Measurements from ENCODE around the gene TNFAIP8L1. TPM values are rescaled to one million over a fixed set of nuclear protein-coding genes. Genes with fewer than 3 reads are reported as not detected.

The TNFAIP8L1 gene
- total and polyA plus RNA-seq, 2 of the 8 experiments (the other 6 are each of a cell fraction or from before 2014, with no cell fraction given): 3.2 to 6.1 TPM

DNA sequence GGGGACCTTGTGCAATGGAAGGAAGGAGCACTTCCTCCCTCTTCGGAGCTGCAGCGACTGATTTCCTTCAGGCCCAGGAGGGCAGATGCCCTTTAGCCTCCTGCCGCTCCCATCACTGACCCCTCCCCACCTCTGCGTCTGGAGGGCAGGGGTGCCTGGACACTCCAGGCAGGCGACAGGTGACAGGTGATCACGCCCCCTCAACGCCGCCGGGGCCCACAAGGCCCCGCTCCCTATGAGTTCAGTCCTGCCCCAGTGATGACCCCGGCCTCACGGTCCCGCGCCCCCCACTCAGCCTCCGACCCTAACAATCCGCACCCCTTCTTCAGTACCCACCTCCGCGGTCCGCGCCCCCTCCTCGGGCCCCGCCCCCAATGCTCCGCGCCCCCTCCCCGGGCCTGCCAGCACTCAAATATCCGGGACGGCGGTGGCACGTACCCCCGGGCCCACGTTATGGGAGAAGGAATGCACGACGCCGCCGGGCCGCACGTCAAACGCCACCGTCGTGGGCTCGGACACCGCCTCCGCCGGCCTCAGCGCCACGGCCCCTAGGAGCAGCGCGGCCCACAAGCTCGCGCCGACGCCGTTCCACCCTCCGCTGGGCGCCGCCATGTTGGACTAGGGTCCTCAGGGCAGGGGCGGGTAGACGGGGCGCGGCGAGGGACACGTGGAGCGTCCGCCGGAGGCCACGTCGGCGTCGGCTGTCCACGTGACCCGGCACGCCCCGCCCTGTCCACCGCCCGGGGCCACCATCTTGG lies 30.6 kb downstream of the TNFAIP8L1 start, which contains the start of gene MYDGF (continued):
- TF ChIP-seq KDM4A (IDR thresholded peaks at IDR 0.05; ENCODE audit: low read depth, low read length, severe bottlenecking) (peak; percentile 86), YY1 (IDR thresholded peaks at IDR 0.05; ENCODE audit: low read depth, low read length) (peak; percentile 98), HDAC2 (IDR thresholded peaks at IDR 0.05; ENCODE audit: borderline replicate concordance in 1 of 2, low read depth in 2 of 2, low read length in 2 of 2) (peak in 1 of 2 experiments; percentile 93; a peak in 1 of 4 replicates), CHD1 (IDR thresholded peaks at IDR 0.05; ENCODE audit: low read depth, low read length) (no peak), SRF (IDR thresholded peaks at IDR 0.05; ENCODE audit: low read depth, low read length) (no peak), SIRT6 (IDR thresholded peaks at IDR 0.05; ENCODE audit: low read length) (no peak), KDM1A (IDR thresholded peaks at IDR 0.05; ENCODE audit: borderline replicate concordance, low read length) (no peak), GTF2F1 (IDR thresholded peaks at IDR 0.05; ENCODE audit: borderline replicate concordance, low read depth, low read length) (no peak), TEAD4 (IDR thresholded peaks at IDR 0.05; ENCODE audit: low read depth, low read length) (no peak), EZH2 (IDR thresholded peaks at IDR 0.05; ENCODE audit: low read depth, low read length, severe bottlenecking) (no peak), RAD21 (IDR thresholded peaks at IDR 0.05 in 1 of 2, conservative IDR thresholded peaks at IDR 0.05 in 1 of 2; ENCODE audit: low read depth in 2 of 2, low read length in 2 of 2) (no peak), NRF1 (IDR thresholded peaks at IDR 0.05; ENCODE audit: low read depth, low read length) (no peak), SAP30 (IDR thresholded peaks at IDR 0.05; ENCODE audit: insufficient read depth, insufficient replicate concordance, low read length) (no peak), TAF1 (IDR thresholded peaks at IDR 0.05; ENCODE audit: low read depth, low read length) (peak; percentile 86), TBP (IDR thresholded peaks at IDR 0.05; ENCODE audit: low read depth, low read length) (peak; percentile 73; the same call in 1 of the 2 replicates), CHD2 (IDR thresholded peaks at IDR 0.05; ENCODE audit: low read length) (no peak), GABPA (IDR thresholded peaks at IDR 0.05; ENCODE audit: borderline replicate concordance, insufficient read depth, low read length) (no peak), BRCA1 (IDR thresholded peaks at IDR 0.05; ENCODE audit: low read depth, low read length) (no peak), HDAC6 (IDR thresholded peaks at IDR 0.05; ENCODE audit: low read depth, low read length) (no peak), SP4 (IDR thresholded peaks at IDR 0.05; ENCODE audit: low read length) (no peak), EGR1 (IDR thresholded peaks at IDR 0.05; ENCODE audit: borderline replicate concordance, low read depth, low read length) (no peak)
- TF ChIP-seq, protein P1, sequence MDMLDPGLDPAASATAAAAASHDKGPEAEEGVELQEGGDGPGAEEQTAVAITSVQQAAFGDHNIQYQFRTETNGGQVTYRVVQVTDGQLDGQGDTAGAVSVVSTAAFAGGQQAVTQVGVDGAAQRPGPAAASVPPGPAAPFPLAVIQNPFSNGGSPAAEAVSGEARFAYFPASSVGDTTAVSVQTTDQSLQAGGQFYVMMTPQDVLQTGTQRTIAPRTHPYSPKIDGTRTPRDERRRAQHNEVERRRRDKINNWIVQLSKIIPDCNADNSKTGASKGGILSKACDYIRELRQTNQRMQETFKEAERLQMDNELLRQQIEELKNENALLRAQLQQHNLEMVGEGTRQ (IDR thresholded peaks at IDR 0.05; ENCODE audit: low read length): peak; percentile 93
- TF ChIP-seq, protein P2, sequence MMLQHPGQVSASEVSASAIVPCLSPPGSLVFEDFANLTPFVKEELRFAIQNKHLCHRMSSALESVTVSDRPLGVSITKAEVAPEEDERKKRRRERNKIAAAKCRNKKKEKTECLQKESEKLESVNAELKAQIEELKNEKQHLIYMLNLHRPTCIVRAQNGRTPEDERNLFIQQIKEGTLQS (IDR thresholded peaks at IDR 0.05; ENCODE audit: insufficient read depth, low read depth, low read length): peak; percentile 83; the same call in 1 of the 2 replicates
